Mucosa of descending colon (tissue), 3 donors: Measurements from ENCODE around the gene CRIP1. TPM values are rescaled to one million over a fixed set of nuclear protein-coding genes. Genes with fewer than 3 reads are reported as not detected.

Experiments
- ATAC-seq: fragments of 200-7000 bp; cut with Tn5 transposase; one replicate; pipeline ENCODE4 v1.9.1; 2020; ENCODE audit warnings: mild to moderate bottlenecking, moderate library complexity
- DNase-seq, 3 donors: peaks; one replicate each; pipeline ENCODE4 v3.0.0-alpha.2; 2020
- H3K36me3 ChIP-seq: fragments of 200-600 bp; one replicate; pipeline ENCODE4 v1.8.0; 2021; ENCODE audit warnings: low read depth, mild to moderate bottlenecking
- H3K4me1 ChIP-seq: fragments of 200-600 bp; one replicate; pipeline ENCODE4 v1.8.0; 2021; ENCODE audit warnings: low read depth, mild to moderate bottlenecking
- H3K4me3 ChIP-seq: fragments of 200-600 bp; one replicate; pipeline ENCODE4 v1.8.0; 2021; ENCODE audit warnings: mild to moderate bottlenecking
- H3K9me3 ChIP-seq: fragments of 200-600 bp; one replicate; pipeline ENCODE4 v1.8.0; 2021; ENCODE audit warnings: mild to moderate bottlenecking
- intact Hi-C, 2 donors: fragments of 100-400 bp; cut with DNase I in 1 of 2; cut with micrococcal nuclease in 1 of 2; formaldehyde crosslinking; loops; one replicate each; pipeline versions ENCODE4 v1.11.0 to v1.11.1; 2022; cut with DNase I, micrococcal nuclease
- total RNA-seq, 3 donors: library from RNA; stranded (reverse); fragmentation: NEBNext Ultra II Directional in 2 of 3; extraction: Animal tissue kit (Norgen Biotek cat#: 25700) in 2 of 3; gene quantifications; one replicate each; pipeline versions ENCODE4 v1.2.1 to v1.2.4, GENCODE V29; 2021 to 2023
- TF ChIP-seq, protein P1 (sequence below): fragments of 200-600 bp; IDR thresholded peaks from one replicate; pipeline ENCODE4 v1.8.0; 2022; ENCODE audit warnings: antibody characterized with exemption, mild to moderate bottlenecking
- donor health status: DM: no; HTN: no; CAD: no; lungs with moderate emphysema.
- donor health status: DM: no; HTN: no; CAD: no.
- donor health status: DM: no; HTN: yes; CAD: no.

Gene CRIP1
- total RNA-seq, 3 donors from 2014 or later = 41.3 to 144 (median 142) TPM

DNA sequence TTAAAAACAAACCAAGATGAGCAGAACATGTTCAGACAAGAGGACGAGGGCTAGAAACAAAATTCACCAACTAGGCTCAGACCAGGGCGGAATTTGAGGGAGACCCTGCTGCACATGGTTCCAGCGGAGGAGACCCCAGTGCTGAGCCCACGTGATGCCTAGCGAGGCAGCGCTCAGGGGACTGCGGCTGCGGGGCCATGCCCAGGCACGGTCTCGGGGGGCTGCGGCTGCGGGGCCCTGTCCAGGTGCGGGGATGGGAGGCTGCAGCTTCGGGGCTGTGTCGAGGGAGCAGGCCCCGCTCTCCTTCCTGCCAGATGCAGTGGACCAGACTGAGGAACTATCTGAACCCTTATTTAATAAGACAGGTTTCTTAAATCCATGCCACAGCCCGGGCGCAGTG is 24.8 kb upstream of the CRIP1 start:
- no peak for DNase-seq
- Histone ChIP-seq H3K4me3 (no peak overlapping the region), H3K9me3 (no peaks in the 10 kb centered on the region), H3K4me1 (no peaks in the 10 kb centered on the region), H3K36me3 (no peaks in the 10 kb centered on the region)
- ATAC-seq = no peak
- TF ChIP-seq, protein P1, sequence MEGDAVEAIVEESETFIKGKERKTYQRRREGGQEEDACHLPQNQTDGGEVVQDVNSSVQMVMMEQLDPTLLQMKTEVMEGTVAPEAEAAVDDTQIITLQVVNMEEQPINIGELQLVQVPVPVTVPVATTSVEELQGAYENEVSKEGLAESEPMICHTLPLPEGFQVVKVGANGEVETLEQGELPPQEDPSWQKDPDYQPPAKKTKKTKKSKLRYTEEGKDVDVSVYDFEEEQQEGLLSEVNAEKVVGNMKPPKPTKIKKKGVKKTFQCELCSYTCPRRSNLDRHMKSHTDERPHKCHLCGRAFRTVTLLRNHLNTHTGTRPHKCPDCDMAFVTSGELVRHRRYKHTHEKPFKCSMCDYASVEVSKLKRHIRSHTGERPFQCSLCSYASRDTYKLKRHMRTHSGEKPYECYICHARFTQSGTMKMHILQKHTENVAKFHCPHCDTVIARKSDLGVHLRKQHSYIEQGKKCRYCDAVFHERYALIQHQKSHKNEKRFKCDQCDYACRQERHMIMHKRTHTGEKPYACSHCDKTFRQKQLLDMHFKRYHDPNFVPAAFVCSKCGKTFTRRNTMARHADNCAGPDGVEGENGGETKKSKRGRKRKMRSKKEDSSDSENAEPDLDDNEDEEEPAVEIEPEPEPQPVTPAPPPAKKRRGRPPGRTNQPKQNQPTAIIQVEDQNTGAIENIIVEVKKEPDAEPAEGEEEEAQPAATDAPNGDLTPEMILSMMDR = no peak
- intact Hi-C loops = no loop called here

DNA sequence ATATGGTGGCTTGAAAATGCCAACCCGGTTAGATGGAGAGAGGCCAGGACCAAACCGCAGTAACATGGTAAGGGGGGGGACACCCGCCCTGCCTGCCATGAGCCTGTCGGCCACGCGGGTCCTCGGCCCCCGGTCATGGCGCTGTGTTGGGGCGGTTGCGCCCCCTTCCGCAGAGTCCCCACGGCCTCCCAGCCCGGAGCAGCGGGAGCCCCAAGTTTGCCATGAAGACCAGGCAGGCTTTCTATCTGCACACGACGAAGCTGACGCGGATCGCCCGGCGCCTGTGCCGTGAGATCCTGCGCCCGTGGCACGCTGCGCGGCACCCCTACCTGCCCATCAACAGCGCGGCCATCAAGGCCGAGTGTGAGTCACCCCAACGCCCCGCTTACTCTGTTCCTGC is 22.2 kb upstream of the CRIP1 start:
- Histone ChIP-seq H3K9me3 (no peaks in the 10 kb centered on the region), H3K4me3 (no peak overlapping the region), H3K4me1 (no peaks in the 10 kb centered on the region), H3K36me3 (no peaks in the 10 kb centered on the region)
- TF ChIP-seq, protein P1 = no peak
- no peak for ATAC-seq
- intact Hi-C loops = no loop called here
- no peak for DNase-seq

DNA sequence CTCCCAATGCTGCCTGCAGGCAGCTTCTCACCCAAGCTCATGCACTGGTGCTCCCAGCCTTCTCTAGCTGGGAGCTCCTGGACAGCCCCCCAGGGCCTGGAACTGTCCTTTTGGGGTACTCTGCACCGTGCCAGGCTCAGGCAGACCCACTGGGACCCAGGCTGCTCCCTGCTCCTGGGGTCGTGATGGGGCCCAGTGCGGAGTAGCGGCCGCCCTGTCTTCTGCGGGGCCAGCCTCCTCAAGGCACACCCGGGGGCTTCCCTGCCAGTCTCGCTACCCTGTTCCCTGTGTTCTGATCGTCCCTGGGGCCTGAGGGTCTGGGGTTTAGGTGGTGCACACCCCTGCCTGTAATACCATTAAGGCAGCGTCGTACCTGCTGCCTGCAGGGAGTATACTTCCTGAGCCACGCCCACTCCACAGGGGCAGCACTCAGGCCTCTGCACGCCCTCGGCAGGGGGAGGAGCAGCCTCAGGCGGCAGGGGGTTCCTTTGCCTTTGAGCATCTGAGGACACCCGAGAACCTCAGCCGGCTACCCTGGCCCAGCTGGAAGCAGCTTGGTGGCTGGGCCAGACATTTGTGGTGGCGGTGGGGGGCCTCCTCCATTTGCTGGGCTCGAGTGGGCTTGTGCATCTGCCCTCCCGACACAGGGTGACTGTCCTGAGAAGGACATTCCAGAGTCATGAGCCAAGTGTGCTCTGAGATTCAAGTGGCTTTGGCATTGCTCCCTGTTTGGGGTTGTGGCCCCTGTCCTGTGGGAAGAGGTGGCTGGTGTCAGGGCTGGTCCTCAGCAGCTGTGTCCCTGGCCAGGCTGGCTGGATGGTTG is 21.3 kb upstream of the CRIP1 start:
- TF ChIP-seq, protein P1 = no peak
- no peaks in the 10 kb centered on the region for H3K9me3 ChIP-seq
- no peaks in the 10 kb centered on the region for H3K36me3 ChIP-seq
- H3K4me1 ChIP-seq = no peaks in the 10 kb centered on the region
- DNase-seq (no peak), ATAC-seq (no peak)
- intact Hi-C loops = no loop called here
- no peak overlapping the region for H3K4me3 ChIP-seq

DNA sequence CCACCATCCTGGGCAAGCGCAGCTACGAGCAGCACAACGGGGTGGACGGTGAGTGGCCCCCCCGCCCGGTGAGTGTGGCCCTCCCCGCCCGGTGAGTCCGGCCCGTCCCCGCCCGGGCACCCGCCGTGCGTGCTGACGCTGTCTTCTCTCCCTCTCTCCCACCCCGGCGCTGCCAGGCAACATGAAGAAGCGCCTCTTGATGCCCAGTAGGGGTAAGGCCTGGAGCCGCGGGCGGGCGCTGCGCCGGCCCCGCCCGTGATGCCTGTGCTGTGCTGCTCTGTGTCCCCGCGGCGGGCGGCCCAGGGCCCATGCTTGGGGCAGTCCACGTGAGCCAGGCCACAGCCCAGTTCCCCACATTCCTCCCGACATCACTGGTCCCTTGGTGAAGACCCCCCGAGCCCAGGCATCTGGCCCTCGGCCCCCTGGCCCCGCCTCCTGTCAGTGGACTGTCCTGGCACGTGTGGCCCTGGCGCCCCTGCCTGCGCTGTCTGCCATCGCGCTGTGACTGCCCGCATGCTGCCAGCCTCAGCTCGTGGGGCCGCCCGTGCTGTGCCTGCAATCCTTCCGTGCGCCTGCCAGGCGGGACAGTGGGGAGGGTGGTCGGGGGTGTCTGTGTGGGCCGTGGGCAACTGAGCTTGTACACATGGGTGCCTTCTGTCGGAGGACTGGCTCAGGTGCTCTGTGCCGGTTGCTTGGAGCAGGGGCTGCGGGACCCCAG is 20.0 kb upstream of the CRIP1 start:
- Histone ChIP-seq H3K4me3 (no peak overlapping the region), H3K36me3 (no peaks in the 10 kb centered on the region), H3K4me1 (no peaks in the 10 kb centered on the region), H3K9me3 (no peaks in the 10 kb centered on the region)
- intact Hi-C loops = no loop called here
- DNase-seq = no peak
- TF ChIP-seq, protein P1 = no peak
- no peak for ATAC-seq

DNA sequence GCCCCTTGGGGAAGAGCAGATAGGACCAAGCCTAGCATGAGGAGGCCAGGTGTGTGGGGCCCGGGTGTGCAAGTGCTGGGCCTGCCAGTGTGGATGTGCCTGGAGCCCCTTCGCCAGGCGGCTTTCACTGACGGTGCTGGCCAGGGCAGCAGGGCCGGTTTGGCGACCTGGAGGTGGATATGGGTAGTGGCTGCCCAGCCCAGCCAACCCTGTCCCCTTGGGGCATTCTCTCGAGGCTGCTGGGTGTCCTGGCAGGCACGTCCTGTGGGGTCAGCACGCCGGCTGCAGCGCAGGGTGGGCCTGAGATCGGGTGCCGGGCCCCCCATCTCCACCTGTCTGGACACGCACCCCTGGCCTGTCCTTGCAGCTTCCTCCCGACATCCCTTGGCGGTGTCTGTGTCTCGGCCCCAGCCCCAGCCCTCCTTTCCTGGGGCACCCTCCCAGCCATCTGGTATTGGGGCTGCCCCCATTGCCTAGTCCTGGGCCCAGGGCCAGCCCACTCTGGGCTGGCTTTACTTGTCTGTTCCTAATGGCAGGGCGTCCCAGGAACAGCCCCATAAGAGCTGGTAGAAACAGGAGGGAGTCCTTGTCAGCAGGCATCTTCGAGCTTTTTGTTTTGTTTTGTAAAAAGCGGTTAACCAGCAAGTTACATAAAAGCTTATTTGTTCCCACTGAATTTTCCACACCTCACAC is 19.3 kb upstream of the CRIP1 start:
- intact Hi-C loops = no loop called here
- Histone ChIP-seq H3K4me1 (no peaks in the 10 kb centered on the region), H3K9me3 (no peaks in the 10 kb centered on the region), H3K4me3 (no peak overlapping the region), H3K36me3 (no peaks in the 10 kb centered on the region)
- ATAC-seq (no peak), DNase-seq (no peak)
- TF ChIP-seq, protein P1 = no peak
